Endothelial cell of umbilical vein (primary cell): ENCODE data around the gene IL15. TPM values are rescaled to one million over a fixed set of nuclear protein-coding genes. Genes with fewer than 3 reads are reported as not detected.

Source experiments
- BruUV-seq: library from RNA; stranded (reverse); fragments of 400-500 nt; replicated peaks from 2 replicates; lab custom pipeline; 2021; lab: Mats Ljungman, UMichigan
- CTCF ChIA-PET: fragments of 300-600, 350-600 bp; sonication (Branson Sonifier 250); formaldehyde crosslinking; loops from one replicate; lab custom pipeline; 2021; ENCODE audit warnings: antibody characterized with exemption, inconsistent platforms; lab: Charles Lee
- POLR2A ChIA-PET: fragments of 300-600, 350-600 bp; sonication (Branson Sonifier 250); formaldehyde crosslinking; loops from one replicate; lab custom pipeline; 2021; ENCODE audit warnings: antibody characterized with exemption, inconsistent platforms; lab: Charles Lee
- DNase-seq: peaks from one replicate; pipeline ENCODE4 v3.0.0-alpha.2; 2011; ENCODE audit warnings: low read depth, low spot score
- FAIRE-seq: peaks from 2 replicates; lab custom pipeline; 2011; peaks lifted over from hg19 to GRCh38; lab: Jason Lieb, UNC
- H2AFZ ChIP-seq: 2 replicates; pipeline ENCODE4 v1.6.0; 2012; ENCODE audit warnings: low read depth, low read length, control low read depth, inconsistent platforms
- H3K27ac ChIP-seq: 2 replicates; pipeline ENCODE4 v1.5.1; 2011; ENCODE audit warnings: low read depth, mild to moderate bottlenecking, control low read depth, low read length, moderate library complexity; ENCODE audit not compliant: insufficient read depth
- H3K27me3 ChIP-seq, 2 experiments: 2 replicates each; pipeline versions ENCODE4 v1.6.0 to v1.6.1; 2011; ENCODE audit warnings: low read length in 2 of 2, mixed read lengths in 1 of 2; ENCODE audit not compliant: control insufficient read depth in 2 of 2, insufficient read depth in 2 of 2
- H3K36me3 ChIP-seq, 2 experiments: 2 replicates in 1 of 2; 3 replicates in 1 of 2; pipeline ENCODE4 v1.5.1; 2011; ENCODE audit warnings: low read length in 2 of 2, mild to moderate bottlenecking in 1 of 2, moderate library complexity in 1 of 2; ENCODE audit not compliant: control insufficient read depth in 2 of 2, insufficient read depth in 2 of 2; ENCODE audit errors: extremely low read depth in 1 of 2
- H3K4me1 ChIP-seq: 3 replicates; pipeline ENCODE4 v1.5.1; 2011; ENCODE audit warnings: mild to moderate bottlenecking, low read length; ENCODE audit not compliant: control insufficient read depth, insufficient read depth; ENCODE audit errors: extremely low read depth
- H3K4me2 ChIP-seq: 2 replicates; pipeline ENCODE4 v1.6.1; 2011; ENCODE audit warnings: low read length, control low read depth, mixed read lengths; ENCODE audit not compliant: insufficient read depth
- H3K4me3 ChIP-seq, 3 experiments: fragments of 200-600 bp in 1 of 3; sonication (generic), shearing (Covaris generic) in 1 of 3; replicated peaks in 1 of 3; 2 replicates each; pipeline ENCODE4 v1.5.1; 2011 to 2016; ENCODE audit warnings: control low read depth in 3 of 3, low read length in 3 of 3, mild to moderate bottlenecking in 2 of 3, inconsistent platforms in 1 of 3, low read depth in 1 of 3, moderate library complexity in 1 of 3; ENCODE audit not compliant: insufficient read depth in 1 of 3
- H3K79me2 ChIP-seq: 2 replicates; pipeline ENCODE4 v1.6.0; 2012; ENCODE audit warnings: low read length, inconsistent platforms; ENCODE audit not compliant: control insufficient read depth, insufficient read depth
- H3K9ac ChIP-seq: replicated peaks from 2 replicates; pipeline ENCODE3; 2011; ENCODE audit warnings: low read length, control low read depth; ENCODE audit not compliant: insufficient read depth; ENCODE audit errors: extremely low read depth
- H3K9me1 ChIP-seq: replicated peaks from 3 replicates; pipeline ENCODE4 v1.6.0; 2011; ENCODE audit warnings: mild to moderate bottlenecking, low read length; ENCODE audit not compliant: control insufficient read depth, insufficient read depth; ENCODE audit errors: extremely low read depth
- H3K9me3 ChIP-seq: replicated peaks from 2 replicates; pipeline ENCODE4 v1.5.1; 2012; ENCODE audit warnings: low read length, inconsistent platforms; ENCODE audit not compliant: control insufficient read depth, insufficient read depth
- H4K20me1 ChIP-seq: replicated peaks from 2 replicates; pipeline ENCODE3; 2011; ENCODE audit warnings: mild to moderate bottlenecking, low read length; ENCODE audit not compliant: control insufficient read depth, insufficient read depth; ENCODE audit errors: extremely low read depth
- CTCF ChIP-seq, 2 donors: IDR thresholded peaks; 1 replicate in 1 of 2; 2 replicates in 1 of 2; pipeline ENCODE4 v1.5.1; 2011; ENCODE audit warnings: low read length in 2 of 2, mild to moderate bottlenecking in 2 of 2, moderate library complexity in 2 of 2, control low read depth in 1 of 2, inconsistent platforms in 1 of 2, low read depth in 1 of 2; ENCODE audit not compliant: insufficient read depth in 1 of 2; ENCODE audit errors: extremely low read depth in 1 of 2
- EZH2 ChIP-seq: IDR thresholded peaks from 2 replicates; pipeline ENCODE4 v1.6.1; 2012; ENCODE audit warnings: borderline replicate concordance, low read depth, mild to moderate bottlenecking, moderate library complexity, low read length, inconsistent platforms; ENCODE audit not compliant: severe bottlenecking
- FOS ChIP-seq: IDR thresholded peaks from 2 replicates; pipeline ENCODE4 v1.6.1; 2011; ENCODE audit warnings: mild to moderate bottlenecking, low read length, moderate library complexity, borderline replicate concordance; ENCODE audit not compliant: insufficient read depth
- GATA2 ChIP-seq: IDR thresholded peaks from 2 replicates; pipeline ENCODE4 v1.7.0; 2011; ENCODE audit warnings: low read depth, mild to moderate bottlenecking, moderate library complexity, mixed read lengths, low read length; ENCODE audit not compliant: insufficient read length, insufficient read depth
- JUN ChIP-seq: IDR thresholded peaks from 2 replicates; pipeline ENCODE4 v1.6.1; 2011; ENCODE audit warnings: borderline replicate concordance, low read depth; ENCODE audit not compliant: insufficient read length, insufficient read depth
- MAX ChIP-seq: IDR thresholded peaks from 2 replicates; pipeline ENCODE4 v1.6.1; 2011; ENCODE audit not compliant: insufficient read depth, insufficient read length
- MYC ChIP-seq: IDR thresholded peaks from one replicate; pipeline ENCODE4 v1.6.1; 2011; ENCODE audit warnings: mild to moderate bottlenecking, low read depth, low read length
- POLR2A ChIP-seq: IDR thresholded peaks from 2 replicates; pipeline ENCODE4 v1.6.1; 2012; ENCODE audit warnings: low read depth, mild to moderate bottlenecking, control low read depth, low read length
- POLR2AphosphoS5 ChIP-seq: IDR thresholded peaks from 2 replicates; pipeline ENCODE4 v1.6.1; 2012; ENCODE audit warnings: low read depth, mild to moderate bottlenecking, control low read depth, low read length, moderate library complexity; ENCODE audit not compliant: insufficient read depth
- dilution Hi-C: fragments of 300-500 bp; cut with MboI; formaldehyde crosslinking; loops from one replicate; pipeline ENCODE4 v1.15.0; 2019; ENCODE audit warnings: low sequenced_read_pairs; ENCODE audit not compliant: extremely low pct_ligation_motif_present
- intact Hi-C: fragments of 100-400 bp; cut with micrococcal nuclease; formaldehyde crosslinking; loops from one replicate; pipeline ENCODE4 v1.10.0; 2022
- polyA plus RNA-seq, 4 experiments: library from polyadenylated mRNA; depleted of rRNA in 3 of 4; stranded (reverse) in 3 of 4; unstranded in 1 of 4; fragments of >200 nt; gene quantifications; 2 replicates each; pipeline versions ENCODE4 v1.2.1 to v1.2.3, GENCODE V29; 2011 to 2012; ENCODE audit warnings: missing spikeins in 1 of 4
- total RNA-seq: library from RNA; stranded (reverse); gene quantifications from 2 replicates; pipeline ENCODE4 v1.2.3, GENCODE V29; 2021

The IL15 gene
- total and polyA plus RNA-seq, 2 donors (not counting 3 experiments of a cell fraction or from before 2014, with no cell fraction given): 3.0 to 3.1 TPM

DNA sequence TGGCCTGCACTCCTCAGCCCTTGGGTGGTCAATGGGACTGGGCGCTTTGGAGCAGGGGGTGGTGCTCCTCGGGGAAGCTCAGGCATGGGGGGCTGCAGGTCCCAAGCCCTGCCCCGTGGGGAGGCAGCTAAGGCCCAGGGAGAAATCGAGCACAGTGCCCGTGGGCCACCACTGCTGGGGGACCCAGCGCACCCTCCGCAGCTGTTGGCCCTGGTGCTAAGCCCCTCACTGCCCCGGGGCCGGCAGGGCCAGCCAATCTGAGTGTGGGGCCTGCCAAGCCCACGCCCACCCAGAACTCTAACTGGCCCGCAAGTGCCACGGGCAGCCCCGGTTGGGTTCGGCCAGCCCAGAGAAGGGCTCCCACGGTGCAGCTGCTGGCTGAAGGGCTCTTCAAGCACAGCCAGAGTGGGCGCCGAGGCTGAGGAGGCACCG lies 30.9 kb upstream of the IL15 start:
- H3K9me3 ChIP-seq: no peaks in the 10 kb centered on the region
- H3K79me2 ChIP-seq: no peaks in the 10 kb centered on the region
- ChIA-PET POLR2A (no interaction called here), CTCF (interaction anchor here (1.0 to 1.1 kb wide), 2 partner anchors 11 to 259 kb away, joined by 3 to 5 read pairs; no protein-coding TSS in a partner anchor)
- H3K36me3 ChIP-seq: no peaks in the 10 kb centered on the region
- H3K9ac ChIP-seq: no peak overlapping the region
- H4K20me1 ChIP-seq: no peaks in the 10 kb centered on the region
- no peak for DNase-seq
- no peaks in the 10 kb centered on the region for H3K9me1 ChIP-seq
- H3K4me1 ChIP-seq: no peaks in the 10 kb centered on the region
- no peak overlapping the region for H2AFZ ChIP-seq
- BruUV-seq: no TSS peak
- no peak overlapping the region for H3K4me2 ChIP-seq
- H3K27me3 ChIP-seq: no peaks in the 10 kb centered on the region
- H3K4me3 ChIP-seq: no peak overlapping the region
- intact Hi-C loops (no loop called here), dilution Hi-C loops (no loop called here)
- TF ChIP-seq POLR2A (no peak), MAX (no peak), JUN (no peak), CTCF (IDR thresholded peaks at IDR 0.05; ENCODE audit: extremely low read depth in 1 of 2, insufficient read depth in 1 of 2, low read depth in 1 of 2, low read length in 2 of 2) (no peak), GATA2 (no peak), POLR2AphosphoS5 (no peak), FOS (no peak), EZH2 (no peak), MYC (no peak)
- H3K27ac ChIP-seq: no peak overlapping the region
- FAIRE-seq: no peak
